Activated naive CD4-positive, alpha-beta T cell treated with anti-CD3 and anti-CD28 coated beads, Interleukin-2, amount 10 ng/mL, durations not matched to agents 7 days and 5 days (primary cell): Measurements from ENCODE around the gene SELPLG.

Source experiments
- CTCF ChIA-PET: fragments of 350-600 bp; sonication (Branson Sonifier 250); formaldehyde crosslinking; loops from one replicate; lab custom pipeline; 2021; ENCODE audit warnings: antibody characterized with exemption; lab: Charles Lee
- DNase-seq: peaks from one replicate; pipeline ENCODE4 v3.0.0-alpha.2; 2020
- H3K27ac Mint-ChIP-seq: one replicate; pipeline ENCODE4 v1.8.0; 2021; ENCODE audit warnings: mild to moderate bottlenecking, moderate library complexity, mixed read lengths
- H3K27me3 Mint-ChIP-seq: one replicate; pipeline ENCODE4 v1.8.0; 2021; ENCODE audit warnings: mild to moderate bottlenecking, mixed read lengths
- H3K36me3 Mint-ChIP-seq: one replicate; pipeline ENCODE4 v1.8.0; 2021; ENCODE audit warnings: mixed read lengths
- H3K4me1 Mint-ChIP-seq: one replicate; pipeline ENCODE4 v1.8.0; 2021; ENCODE audit warnings: mixed read lengths
- H3K4me3 Mint-ChIP-seq: one replicate; pipeline ENCODE4 v1.8.0; 2021; ENCODE audit warnings: mild to moderate bottlenecking, moderate library complexity, mixed read lengths
- H3K9me3 Mint-ChIP-seq: one replicate; pipeline ENCODE4 v1.8.0; 2021; ENCODE audit warnings: mixed read lengths

Gene SELPLG

GRCh38 chr12:108616359-108616758, 17.3 kb downstream of the SELPLG start:
- peaks cover 15% of the 10 kb centered on the region for H3K9me3 Mint-ChIP-seq
- peaks cover 55% of the 10 kb centered on the region for H3K36me3 Mint-ChIP-seq
- no peak overlapping the region for H3K4me3 Mint-ChIP-seq
- H3K27ac Mint-ChIP-seq, result no peak overlapping the region
- peaks cover 49% of the 10 kb centered on the region for H3K4me1 Mint-ChIP-seq
- CTCF ChIA-PET, result interaction anchor here (1.1 to 9.2 kb wide), 7 partner anchors 15 to 186 kb away, joined by 4 to 268 read pairs (median 22); partner anchors contain the start of genes ISCU, SART3 and SELPLG
- H3K27me3 Mint-ChIP-seq, result no peaks in the 10 kb centered on the region
- no peak for DNase-seq

- Mint-ChIP-seq H3K9me3 (peaks cover 15% of the 10 kb centered on the region), H3K36me3 (peaks cover 52% of the 10 kb centered on the region), H3K4me3 (no peak overlapping the region), H3K4me1 (peaks cover 46% of the 10 kb centered on the region), H3K27ac (no peak overlapping the region), H3K27me3 (peaks cover 4% of the 10 kb centered on the region)
- DNase-seq, result no peak
- CTCF ChIA-PET, result interaction anchor here (1.1 to 9.2 kb wide), 4 partner anchors 16 to 50 kb away, joined by 4 to 268 read pairs (median 92); partner anchors contain the start of genes ISCU, SART3 and SELPLG
Measured at GRCh38 chr12:108615918-108616317, 17.8 kb downstream of the SELPLG start.

- Mint-ChIP-seq H3K9me3 (peaks cover 15% of the 10 kb centered on the region), H3K27me3 (peaks cover 16% of the 10 kb centered on the region), H3K36me3 (peaks cover 40% of the 10 kb centered on the region), H3K4me1 (peaks cover 36% of the 10 kb centered on the region), H3K4me3 (no peak overlapping the region), H3K27ac (peak overlapping the region; percentile 3)
- CTCF ChIA-PET, result interaction anchor here (8.7 to 9.2 kb wide), 2 partner anchors 17 to 48 kb away, joined by 160 to 268 read pairs; partner anchors contain the start of genes ISCU, SART3 and SELPLG
- no peak for DNase-seq
Measured at GRCh38 chr12:108614639-108615038, 19.1 kb downstream of the SELPLG start.

GRCh38 chr12:108614041-108614440, 19.7 kb downstream of the SELPLG start:
- Mint-ChIP-seq H3K36me3 (peaks cover 34% of the 10 kb centered on the region), H3K4me1 (peaks cover 30% of the 10 kb centered on the region), H3K9me3 (peaks cover 15% of the 10 kb centered on the region), H3K4me3 (no peak overlapping the region), H3K27ac (no peak overlapping the region), H3K27me3 (peaks cover 21% of the 10 kb centered on the region)
- CTCF ChIA-PET, result interaction anchor here (1.0 to 9.2 kb wide), 3 partner anchors 36 to 50 kb away, joined by 3 to 268 read pairs (median 7); partner anchors contain the start of genes ISCU and SART3
- DNase-seq, result no peak

- Mint-ChIP-seq H3K4me1 (peaks cover 25% of the 10 kb centered on the region), H3K27ac (no peak overlapping the region), H3K36me3 (peaks cover 32% of the 10 kb centered on the region), H3K27me3 (peaks cover 23% of the 10 kb centered on the region), H3K9me3 (peaks cover 15% of the 10 kb centered on the region), H3K4me3 (no peak overlapping the region)
- DNase-seq, result no peak
- CTCF ChIA-PET, result interaction anchor here (1.0 to 2.2 kb wide), 3 partner anchors 33 to 51 kb away, joined by 3 to 7 read pairs (median 7); no protein-coding TSS in a partner anchor
Measured at GRCh38 chr12:108613548-108613947, 20.1 kb downstream of the SELPLG start.

GRCh38 chr12:108612788-108613282, 20.9 kb downstream of the SELPLG start:
- peaks cover 25% of the 10 kb centered on the region for H3K27me3 Mint-ChIP-seq
- peaks cover 15% of the 10 kb centered on the region for H3K9me3 Mint-ChIP-seq
- CTCF ChIA-PET, result interaction anchor here (0.7 to 2.2 kb wide), 6 partner anchors 9 to 192 kb away, joined by 3 to 7 read pairs (median 3); no protein-coding TSS in a partner anchor
- H3K4me1 Mint-ChIP-seq, result peaks cover 18% of the 10 kb centered on the region
- no peak overlapping the region for H3K4me3 Mint-ChIP-seq
- no peak for DNase-seq
- H3K36me3 Mint-ChIP-seq, result peaks cover 31% of the 10 kb centered on the region
- H3K27ac Mint-ChIP-seq, result no peak overlapping the region

GRCh38 chr12:108611884-108612415, 21.7 kb downstream of the SELPLG start:
- H3K27me3 Mint-ChIP-seq, result peaks cover 25% of the 10 kb centered on the region
- H3K36me3 Mint-ChIP-seq, result peaks cover 24% of the 10 kb centered on the region
- H3K9me3 Mint-ChIP-seq, result peaks cover 13% of the 10 kb centered on the region
- H3K27ac Mint-ChIP-seq, result no peak overlapping the region
- H3K4me3 Mint-ChIP-seq, result no peak overlapping the region
- CTCF ChIA-PET, result interaction anchor here (0.7 to 2.2 kb wide), 4 partner anchors 8 to 193 kb away, joined by 3 to 7 read pairs (median 5); no protein-coding TSS in a partner anchor
- peaks cover 10% of the 10 kb centered on the region for H3K4me1 Mint-ChIP-seq
- peak; percentile 64 for DNase-seq

- H3K27ac Mint-ChIP-seq, result no peak overlapping the region
- no peak for DNase-seq
- H3K27me3 Mint-ChIP-seq, result peaks cover 25% of the 10 kb centered on the region
- CTCF ChIA-PET, result interaction anchor here (0.5 to 1.0 kb wide), 2 partner anchors 38 to 401 kb away, joined by 3 to 6 read pairs; no protein-coding TSS in a partner anchor
- peaks cover 6% of the 10 kb centered on the region for H3K9me3 Mint-ChIP-seq
- no peak overlapping the region for H3K4me3 Mint-ChIP-seq
- peaks cover 15% of the 10 kb centered on the region for H3K36me3 Mint-ChIP-seq
- peaks cover under 1% of the 10 kb centered on the region for H3K4me1 Mint-ChIP-seq
Measured at GRCh38 chr12:108610856-108611605, 22.7 kb downstream of the SELPLG start.

GRCh38 chr12:108610336-108610815, 23.3 kb downstream of the SELPLG start:
- H3K9me3 Mint-ChIP-seq, result peaks cover 5% of the 10 kb centered on the region
- H3K36me3 Mint-ChIP-seq, result peaks cover 9% of the 10 kb centered on the region
- CTCF ChIA-PET, result interaction anchor here (1.0 kb wide), 1 partner anchor 37 kb away, joined by 3 read pairs; no protein-coding TSS in a partner anchor
- no peaks in the 10 kb centered on the region for H3K4me1 Mint-ChIP-seq
- no peak overlapping the region for H3K4me3 Mint-ChIP-seq
- H3K27ac Mint-ChIP-seq, result no peak overlapping the region
- H3K27me3 Mint-ChIP-seq, result peaks cover 27% of the 10 kb centered on the region
- no peak for DNase-seq

- peaks cover 5% of the 10 kb centered on the region for H3K36me3 Mint-ChIP-seq
- H3K27me3 Mint-ChIP-seq, result peaks cover 30% of the 10 kb centered on the region
- no peaks in the 10 kb centered on the region for H3K4me1 Mint-ChIP-seq
- peaks cover 5% of the 10 kb centered on the region for H3K9me3 Mint-ChIP-seq
- CTCF ChIA-PET, result interaction anchor here (1.0 to 1.5 kb wide), 2 partner anchors 8 to 36 kb away, joined by 3 read pairs; no protein-coding TSS in a partner anchor
- DNase-seq, result no peak
- no peak overlapping the region for H3K27ac Mint-ChIP-seq
- no peak overlapping the region for H3K4me3 Mint-ChIP-seq
Measured at GRCh38 chr12:108609537-108610335, 24.0 kb downstream of the SELPLG start.

GRCh38 chr12:108608616-108609015, 25.1 kb downstream of the SELPLG start:
- H3K27me3 Mint-ChIP-seq, result peaks cover 33% of the 10 kb centered on the region
- no peak overlapping the region for H3K27ac Mint-ChIP-seq
- H3K36me3 Mint-ChIP-seq, result no peaks in the 10 kb centered on the region
- H3K9me3 Mint-ChIP-seq, result peaks cover 5% of the 10 kb centered on the region
- no peak for DNase-seq
- no peak overlapping the region for H3K4me3 Mint-ChIP-seq
- CTCF ChIA-PET, result interaction anchor here (1.5 kb wide), 1 partner anchor 9 kb away, joined by 3 read pairs; no protein-coding TSS in a partner anchor
- H3K4me1 Mint-ChIP-seq, result no peaks in the 10 kb centered on the region

- Mint-ChIP-seq H3K4me1 (no peaks in the 10 kb centered on the region), H3K9me3 (peaks cover 5% of the 10 kb centered on the region), H3K27me3 (peaks cover 33% of the 10 kb centered on the region), H3K4me3 (no peak overlapping the region), H3K36me3 (no peaks in the 10 kb centered on the region), H3K27ac (no peak overlapping the region)
- CTCF ChIA-PET, result interaction anchor here (1.5 kb wide), 1 partner anchor 10 kb away, joined by 4 read pairs; no protein-coding TSS in a partner anchor
- no peak for DNase-seq
Measured at GRCh38 chr12:108607981-108608600, 25.6 kb downstream of the SELPLG start.

- Mint-ChIP-seq H3K36me3 (no peaks in the 10 kb centered on the region), H3K4me3 (no peak overlapping the region), H3K4me1 (no peaks in the 10 kb centered on the region), H3K9me3 (peaks cover 5% of the 10 kb centered on the region), H3K27ac (no peak overlapping the region), H3K27me3 (peaks cover 33% of the 10 kb centered on the region)
- no peak for DNase-seq
- CTCF ChIA-PET, result no interaction called here
Measured at GRCh38 chr12:108606492-108606891, 27.2 kb downstream of the SELPLG start.
